Spleen (tissue), 7 donors: Measurements from ENCODE around the gene NUDT1.

Experiments
- POLR2A ChIP-seq, 3 donors: fragments of 450-650 bp; IDR thresholded peaks; one replicate each; pipeline ENCODE4 v1.5.1; 2017; ENCODE audit warnings: antibody characterized with exemption in 3 of 3, mild to moderate bottlenecking in 1 of 3
- TF ChIP-seq, protein P1 (sequence below), 11 experiments: fragments of 200-600 bp in 7 of 11; fragments of 450-650 bp in 4 of 11; sonication (generic) in 4 of 11; IDR thresholded peaks in 8 of 11; conservative IDR thresholded peaks in 3 of 11; 1 replicate in 7 of 11; 2 replicates in 4 of 11; pipeline versions ENCODE4 v1.4.0 to v1.8.0; 2016 to 2021; ENCODE audit warnings: antibody characterized with exemption in 11 of 11, inconsistent platforms in 4 of 11, mild to moderate bottlenecking in 1 of 11
- donor health status: DM: no; HTN: no; CAD: no; lungs with moderate emphysema.
- donor health status: DM: no; HTN: no; CAD: no.
- donor health status: DM: no; HTN: no; CAD: no.

- no peak for TF ChIP-seq POLR2A (IDR thresholded peaks at IDR 0.05)
- TF ChIP-seq, protein P1, sequence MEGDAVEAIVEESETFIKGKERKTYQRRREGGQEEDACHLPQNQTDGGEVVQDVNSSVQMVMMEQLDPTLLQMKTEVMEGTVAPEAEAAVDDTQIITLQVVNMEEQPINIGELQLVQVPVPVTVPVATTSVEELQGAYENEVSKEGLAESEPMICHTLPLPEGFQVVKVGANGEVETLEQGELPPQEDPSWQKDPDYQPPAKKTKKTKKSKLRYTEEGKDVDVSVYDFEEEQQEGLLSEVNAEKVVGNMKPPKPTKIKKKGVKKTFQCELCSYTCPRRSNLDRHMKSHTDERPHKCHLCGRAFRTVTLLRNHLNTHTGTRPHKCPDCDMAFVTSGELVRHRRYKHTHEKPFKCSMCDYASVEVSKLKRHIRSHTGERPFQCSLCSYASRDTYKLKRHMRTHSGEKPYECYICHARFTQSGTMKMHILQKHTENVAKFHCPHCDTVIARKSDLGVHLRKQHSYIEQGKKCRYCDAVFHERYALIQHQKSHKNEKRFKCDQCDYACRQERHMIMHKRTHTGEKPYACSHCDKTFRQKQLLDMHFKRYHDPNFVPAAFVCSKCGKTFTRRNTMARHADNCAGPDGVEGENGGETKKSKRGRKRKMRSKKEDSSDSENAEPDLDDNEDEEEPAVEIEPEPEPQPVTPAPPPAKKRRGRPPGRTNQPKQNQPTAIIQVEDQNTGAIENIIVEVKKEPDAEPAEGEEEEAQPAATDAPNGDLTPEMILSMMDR (IDR thresholded peaks at IDR 0.05 in 8 of 11, conservative IDR thresholded peaks at IDR 0.05 in 3 of 11) = no peak
These were observed 13.1 kb upstream of the NUDT1 start for GRCh38 chr7:2228921-2229320.
